HG03460 (cell line): Measurements from ENCODE around the gene TMEM253.

Source experiments
- ATAC-seq: cut with Tn5 transposase; IDR thresholded peaks from one replicate; pipeline ENCODE4 v1.9.1; 2021; ENCODE audit not compliant: unreplicated experiment

TMEM253 gene

GRCh38 chr14:21100931-21101330 is at the start of gene TMEM253:
Gene TMEM253, plus strand, starts transcription at chr14:21101066. Its CDS starts 278 bp downstream, at chr14:21101344.
- ATAC-seq = no peak

DNA sequence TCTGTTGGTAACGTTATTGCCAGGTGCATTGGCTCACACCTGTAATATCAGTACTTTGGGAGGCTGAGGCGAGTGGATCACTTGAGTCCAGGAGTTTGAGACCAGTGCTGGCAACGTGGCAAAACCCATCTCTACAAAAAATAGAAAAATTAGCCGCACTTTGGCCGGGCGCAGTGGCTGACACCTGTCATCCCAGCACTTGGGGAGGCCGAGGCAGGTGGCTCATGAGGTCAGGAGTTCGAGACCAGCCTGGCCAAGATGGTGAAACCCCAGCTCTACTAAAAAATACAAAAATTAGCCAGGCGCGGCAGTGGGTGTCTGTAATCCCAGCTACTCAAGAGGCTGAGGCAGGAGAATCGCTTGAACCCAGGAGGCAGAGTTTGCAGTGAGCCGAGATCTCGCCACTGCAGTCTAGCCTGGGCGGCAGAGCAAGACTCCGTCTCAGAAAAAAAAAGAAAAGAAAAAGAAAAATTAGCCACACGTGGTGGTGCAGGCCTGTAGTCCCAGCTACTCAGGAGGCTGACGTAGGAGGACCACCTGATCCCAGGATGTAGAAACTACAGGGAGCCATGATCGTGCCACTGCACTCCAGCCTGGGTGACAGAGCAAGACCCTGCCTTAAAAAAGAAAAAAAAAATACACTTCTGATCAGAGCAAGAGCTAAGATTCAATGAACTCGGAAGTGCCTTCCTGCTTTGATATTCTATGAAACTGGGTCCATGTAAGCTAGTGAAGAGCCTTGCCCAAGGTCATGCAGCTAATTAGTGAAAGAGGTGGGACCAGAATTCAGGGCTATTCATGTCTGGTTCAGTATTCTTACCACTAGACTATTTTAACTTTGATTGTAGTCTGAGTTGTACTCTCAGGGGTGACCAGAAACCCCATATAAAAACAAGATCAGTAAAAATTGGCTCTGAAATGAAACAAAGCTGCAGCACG is 47.4 kb upstream of the TMEM253 start:
- no peak for ATAC-seq

DNA sequence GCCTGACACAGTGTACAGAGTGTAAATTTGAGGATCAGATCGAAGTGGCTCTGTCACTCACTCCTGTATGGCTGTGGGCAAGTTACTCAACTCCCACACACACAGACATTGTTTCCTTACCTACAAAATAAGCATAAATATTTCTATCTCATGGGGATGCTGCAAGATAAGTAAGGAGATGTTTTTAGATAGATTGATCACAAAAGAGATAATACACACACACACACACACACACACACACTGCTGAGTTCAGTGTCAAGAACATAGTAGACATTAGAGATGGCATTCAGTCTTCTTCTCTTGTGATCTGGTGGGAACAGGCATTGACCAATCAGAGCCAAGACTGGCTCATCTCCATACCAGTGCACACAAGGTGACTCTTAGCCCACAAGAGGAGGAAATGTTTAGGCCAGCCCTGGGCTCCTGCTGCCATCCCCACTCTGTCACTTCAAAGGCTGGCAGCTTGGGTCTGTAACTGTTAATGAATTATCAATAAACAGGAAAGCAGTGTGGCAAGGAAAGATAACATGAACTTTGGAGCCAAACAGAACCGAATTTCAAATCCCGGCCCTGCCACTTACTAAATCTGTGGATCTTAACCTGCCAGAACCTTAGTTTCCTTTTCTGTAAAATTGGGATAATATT is 46.6 kb upstream of the TMEM253 start:
- no peak for ATAC-seq

DNA sequence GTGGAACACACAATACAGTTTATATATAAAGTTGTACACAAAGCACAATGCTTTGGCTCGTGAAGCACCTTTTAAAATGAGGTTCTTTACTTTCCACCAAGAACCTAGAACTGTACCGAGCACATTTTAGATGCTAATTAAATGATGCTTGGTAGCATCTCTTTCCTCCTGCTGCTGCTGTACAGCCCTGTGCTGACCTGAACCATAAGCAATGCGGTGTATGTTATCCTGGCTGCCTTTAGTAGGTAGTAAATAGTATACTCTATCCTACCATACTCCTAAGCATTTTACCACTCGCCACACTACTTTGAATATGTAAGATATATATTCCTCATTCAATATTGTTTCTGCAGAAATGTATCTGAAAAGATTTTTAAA is 46.1 kb upstream of the TMEM253 start:
- no peak for ATAC-seq

DNA sequence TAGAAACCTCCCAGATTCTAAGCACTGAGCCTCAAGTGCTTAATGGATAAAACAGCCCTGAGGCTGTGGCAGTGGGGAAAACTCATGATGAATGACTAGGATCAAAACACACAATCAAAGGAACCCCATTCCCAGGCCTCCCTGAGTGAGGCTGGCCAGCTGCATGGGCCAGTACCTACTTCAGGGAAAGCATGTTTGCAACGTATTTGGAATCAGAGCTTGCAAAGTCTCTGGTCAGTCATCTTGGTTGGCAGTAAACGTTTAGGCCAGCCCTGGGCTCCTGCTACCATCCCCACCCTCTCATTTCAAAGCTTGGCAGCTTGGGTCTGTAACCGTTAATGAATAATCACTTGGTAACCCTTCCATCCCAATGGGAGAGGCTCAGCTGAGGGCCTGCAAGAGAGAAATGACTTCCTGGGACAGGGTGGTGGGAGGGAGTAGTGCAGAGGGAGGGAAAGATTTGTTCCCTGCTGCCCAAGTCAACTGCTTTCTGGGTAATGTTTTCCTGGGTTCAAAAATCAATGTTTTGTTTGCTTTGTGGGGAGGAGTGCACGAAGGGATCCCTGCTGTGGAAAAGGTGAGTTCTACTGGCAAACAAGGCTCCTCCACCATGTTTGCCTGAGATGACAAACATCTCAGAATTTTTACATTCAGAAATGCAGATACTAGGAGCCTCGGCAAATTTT is 45.3 kb upstream of the TMEM253 start:
- ATAC-seq = no peak

DNA sequence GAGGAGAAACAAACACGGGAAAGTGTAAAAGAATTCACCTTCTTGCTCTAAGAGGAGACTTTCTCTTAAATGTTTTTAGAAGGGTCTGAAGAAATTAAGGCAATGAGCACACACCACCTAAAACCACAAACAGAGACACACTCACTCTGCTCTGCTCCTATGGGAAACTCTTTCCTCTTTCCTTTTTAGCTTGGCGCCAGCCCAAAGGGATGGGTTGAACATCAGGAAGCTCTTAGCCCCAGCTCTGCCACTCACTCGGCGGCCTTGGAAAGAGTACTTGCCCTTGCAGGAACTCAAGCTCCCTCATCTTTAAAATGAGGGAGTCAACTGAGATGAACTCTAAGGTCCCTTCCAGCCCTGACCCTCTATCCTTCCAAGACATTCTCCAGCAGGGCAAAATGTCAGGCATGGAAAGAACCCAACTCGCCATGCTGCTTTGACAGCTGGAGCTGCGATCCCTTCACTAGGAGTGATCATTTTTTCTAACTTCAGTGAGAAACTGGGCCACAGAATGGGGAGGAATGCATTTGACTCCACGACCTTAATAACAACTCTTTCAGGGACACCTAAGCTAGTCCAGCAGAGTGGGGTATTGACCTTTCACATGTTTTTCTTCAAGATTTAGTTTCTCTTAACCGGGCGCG is 44.2 kb upstream of the TMEM253 start:
- no peak for ATAC-seq

- ATAC-seq = no peak
Measured at GRCh38 chr14:21057803-21058675, 42.8 kb upstream of the TMEM253 start, which contains the start of gene RNASE8. Gene RNASE8, plus strand, starts transcription at chr14:21057822. Its CDS starts 71 bp downstream, at chr14:21057893.

- no peak for ATAC-seq
Measured at GRCh38 chr14:21058903-21059302, 42.0 kb upstream of the TMEM253 start.

- ATAC-seq = no peak
Measured at GRCh38 chr14:21059842-21060613, 40.8 kb upstream of the TMEM253 start.

DNA sequence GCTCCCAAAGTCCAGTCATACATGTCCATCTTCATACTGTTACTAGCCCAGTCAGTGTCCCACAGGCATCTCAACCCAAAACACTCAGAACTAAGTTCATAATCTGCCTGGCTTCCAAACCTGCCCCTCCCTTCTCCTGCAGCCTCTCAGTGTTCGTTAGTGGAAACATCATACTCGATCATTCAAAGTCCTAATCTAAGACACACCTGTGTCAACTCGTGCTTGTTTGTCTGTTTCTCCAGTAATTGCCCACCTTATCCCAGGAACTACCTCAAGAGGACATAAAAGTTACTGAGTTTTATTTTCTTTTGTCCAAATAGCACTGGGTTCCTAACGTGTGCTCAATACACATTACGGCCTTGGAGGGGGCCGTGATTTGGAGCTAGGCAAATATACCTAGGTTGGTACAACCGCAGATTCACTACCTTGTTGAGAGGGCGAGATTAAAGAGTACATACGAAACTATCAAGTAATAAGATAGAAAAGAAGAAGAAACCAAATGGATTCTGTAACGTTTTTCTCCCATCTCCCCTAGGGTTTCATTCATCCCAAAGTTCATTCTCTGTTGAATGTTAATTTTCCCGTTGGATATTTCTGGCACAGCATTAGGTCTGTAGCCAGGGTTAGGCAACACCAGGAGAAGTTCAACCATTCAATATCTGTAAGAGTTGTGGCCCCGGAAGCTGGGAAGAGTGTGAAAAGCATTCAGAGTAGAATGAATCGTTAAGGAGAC is 40.1 kb upstream of the TMEM253 start:
- ATAC-seq = no peak

- no peak for ATAC-seq
Measured at GRCh38 chr14:21061347-21061668, 39.6 kb upstream of the TMEM253 start.

DNA sequence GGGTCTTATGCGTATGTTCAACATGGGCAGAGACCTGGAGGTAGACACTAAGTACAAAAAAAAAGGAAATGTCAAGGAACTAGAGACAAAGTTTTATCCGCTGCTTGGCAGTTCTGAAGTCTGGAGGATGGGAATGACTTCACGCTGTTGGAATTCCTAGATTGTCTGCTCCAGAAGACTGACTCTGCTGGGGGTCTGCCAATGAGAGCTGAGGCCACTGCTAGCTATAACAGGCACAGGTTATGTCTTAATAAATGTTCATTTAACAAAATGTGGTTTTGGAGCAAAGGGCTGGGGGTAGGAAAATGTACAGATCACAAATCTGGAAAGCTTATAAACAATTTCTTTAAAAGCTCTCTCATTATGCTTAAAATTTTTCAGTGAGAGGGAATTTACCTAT is 37.4 kb upstream of the TMEM253 start:
- ATAC-seq = no peak

- no peak for ATAC-seq
Measured at GRCh38 chr14:21066882-21067502, 33.9 kb upstream of the TMEM253 start.

- no peak for ATAC-seq
Measured at GRCh38 chr14:21068521-21069387, 32.1 kb upstream of the TMEM253 start.

DNA sequence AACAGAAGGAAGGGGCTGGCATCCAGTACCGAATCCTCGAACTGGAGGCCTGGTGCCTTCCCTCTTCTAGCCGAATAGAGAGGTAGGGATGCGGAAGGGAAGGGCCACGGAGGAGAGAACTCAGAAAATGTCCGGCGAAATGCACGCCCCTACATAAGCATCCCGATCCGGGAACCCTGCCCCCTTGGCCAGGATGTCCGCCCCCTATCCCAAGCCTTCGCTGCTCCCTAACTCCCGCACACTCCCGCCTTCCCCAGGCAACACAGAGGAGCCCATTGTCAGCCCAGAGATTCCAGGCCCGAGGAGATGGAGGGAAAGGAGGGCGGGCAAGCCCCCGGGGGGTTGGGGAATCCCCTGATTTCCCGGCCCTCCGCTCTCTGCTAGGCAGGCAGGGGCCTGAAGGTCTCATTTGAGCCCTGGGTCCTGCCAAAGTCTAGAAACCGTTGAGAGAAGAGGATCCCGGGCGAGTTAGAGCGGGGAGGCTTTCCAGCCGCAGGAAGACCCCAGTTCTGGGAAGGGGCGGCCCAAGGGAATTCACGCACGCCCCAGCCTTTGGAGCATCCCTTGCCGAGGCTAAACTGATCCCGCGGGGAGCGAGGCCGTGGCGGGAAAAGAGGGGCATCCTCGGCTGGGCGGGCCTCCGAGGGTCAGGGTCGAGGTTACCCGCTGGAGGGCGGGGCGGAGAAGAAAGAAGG is 31.3 kb upstream of the TMEM253 start:
- no peak for ATAC-seq

- no peak for ATAC-seq
Measured at GRCh38 chr14:21070083-21070609, 30.7 kb upstream of the TMEM253 start, which contains the start of gene ARHGEF40. Gene ARHGEF40, plus strand, starts transcription at chr14:21070304. Its CDS starts 93 bp downstream, at chr14:21070397.
